Measurements from ENCODE around the gene BPI. TPM values are rescaled to one million over a fixed set of nuclear protein-coding genes. Genes with fewer than 3 reads are reported as not detected.
"Not testable (repeated sequence)": the region's sequence is repeated elsewhere in the genome, so short reads cannot be mapped to it uniquely, and the experiment has no call there.

BPI gene
- not detected in 2 replicates for total RNA-seq

DNA sequence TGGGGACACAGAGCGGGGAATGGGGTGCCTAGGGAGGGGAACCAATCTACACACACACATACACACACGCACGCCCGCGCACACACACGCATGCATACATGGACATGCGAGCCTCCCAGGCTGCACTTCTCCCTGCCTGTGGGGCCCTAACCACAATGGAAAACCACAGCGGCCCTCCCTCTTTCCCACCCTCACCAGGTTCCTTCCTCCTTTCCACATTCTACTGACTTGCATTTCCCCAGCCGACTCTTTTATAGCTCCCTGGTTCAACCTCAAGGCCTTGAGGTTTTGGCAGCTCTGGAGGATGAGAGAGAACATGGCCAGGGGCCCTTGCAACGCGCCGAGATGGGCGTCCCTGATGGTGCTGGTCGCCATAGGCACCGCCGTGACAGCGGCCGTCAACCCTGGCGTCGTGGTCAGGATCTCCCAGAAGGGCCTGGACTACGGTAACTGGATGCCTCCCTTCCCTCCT, at the start of gene BPI:
TSS of gene BPI (plus strand) at position 249 of the 472 bp plus-strand sequence. CDS start at position 317, 68 bp downstream.
- TF ChIP-seq, protein P1, sequence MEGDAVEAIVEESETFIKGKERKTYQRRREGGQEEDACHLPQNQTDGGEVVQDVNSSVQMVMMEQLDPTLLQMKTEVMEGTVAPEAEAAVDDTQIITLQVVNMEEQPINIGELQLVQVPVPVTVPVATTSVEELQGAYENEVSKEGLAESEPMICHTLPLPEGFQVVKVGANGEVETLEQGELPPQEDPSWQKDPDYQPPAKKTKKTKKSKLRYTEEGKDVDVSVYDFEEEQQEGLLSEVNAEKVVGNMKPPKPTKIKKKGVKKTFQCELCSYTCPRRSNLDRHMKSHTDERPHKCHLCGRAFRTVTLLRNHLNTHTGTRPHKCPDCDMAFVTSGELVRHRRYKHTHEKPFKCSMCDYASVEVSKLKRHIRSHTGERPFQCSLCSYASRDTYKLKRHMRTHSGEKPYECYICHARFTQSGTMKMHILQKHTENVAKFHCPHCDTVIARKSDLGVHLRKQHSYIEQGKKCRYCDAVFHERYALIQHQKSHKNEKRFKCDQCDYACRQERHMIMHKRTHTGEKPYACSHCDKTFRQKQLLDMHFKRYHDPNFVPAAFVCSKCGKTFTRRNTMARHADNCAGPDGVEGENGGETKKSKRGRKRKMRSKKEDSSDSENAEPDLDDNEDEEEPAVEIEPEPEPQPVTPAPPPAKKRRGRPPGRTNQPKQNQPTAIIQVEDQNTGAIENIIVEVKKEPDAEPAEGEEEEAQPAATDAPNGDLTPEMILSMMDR (conservative IDR thresholded peaks at IDR 0.05; ENCODE audit: low read depth, low read length) = no peak
- no peak for DNase-seq (ENCODE audit: low read depth)
- no peak within 1 kb of the TSS for H3K4me3 ChIP-seq (ENCODE audit: low read depth, low read length)

GRCh38 chr20:38254621-38255020, 49.3 kb upstream of the BPI start:
- DNase-seq (ENCODE audit: low read depth); H3K4me3 ChIP-seq (ENCODE audit: low read depth, low read length): not testable (repeated sequence)

GRCh38 chr20:38255393-38255792, 48.6 kb upstream of the BPI start:
- TF ChIP-seq, protein P1 (conservative IDR thresholded peaks at IDR 0.05; ENCODE audit: low read depth, low read length) = no peak
- DNase-seq (ENCODE audit: low read depth) = no peak
- no peak overlapping the region for H3K4me3 ChIP-seq (ENCODE audit: low read depth, low read length)

DNA sequence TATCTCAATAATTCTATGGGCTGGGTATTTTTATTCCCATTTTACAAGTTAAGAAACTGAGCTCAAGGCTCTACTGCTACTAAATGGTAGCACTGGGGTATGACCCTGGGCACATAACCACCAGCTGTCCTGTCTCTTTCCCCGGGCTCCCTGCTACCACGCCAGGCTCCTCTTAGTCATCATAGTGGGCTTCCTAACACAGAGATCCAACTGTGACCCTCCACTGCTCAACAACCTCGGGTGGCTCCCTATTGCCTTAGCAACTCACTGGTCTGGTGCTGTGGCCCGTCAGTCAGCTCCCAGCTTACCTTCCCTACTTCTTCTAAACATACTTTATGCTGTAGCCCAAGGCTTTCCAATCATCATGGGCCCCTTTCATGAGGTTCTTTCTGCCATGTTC, 47.9 kb upstream of the BPI start:
- TF ChIP-seq, protein P1 (conservative IDR thresholded peaks at IDR 0.05; ENCODE audit: low read depth, low read length) = no peak
- no peak for DNase-seq (ENCODE audit: low read depth)
- no peak overlapping the region for H3K4me3 ChIP-seq (ENCODE audit: low read depth, low read length)

GRCh38 chr20:38256966-38257365, 47.0 kb upstream of the BPI start:
- H3K4me3 ChIP-seq (ENCODE audit: low read depth, low read length) = no peak overlapping the region
- TF ChIP-seq, protein P1 (conservative IDR thresholded peaks at IDR 0.05; ENCODE audit: low read depth, low read length) = no peak
- no peak for DNase-seq (ENCODE audit: low read depth)

GRCh38 chr20:38258545-38259215, 45.3 kb upstream of the BPI start:
- H3K4me3 ChIP-seq (ENCODE audit: low read depth, low read length) = no peak overlapping the region
- TF ChIP-seq, protein P1 (conservative IDR thresholded peaks at IDR 0.05; ENCODE audit: low read depth, low read length) = no peak
- DNase-seq (ENCODE audit: low read depth) = no peak

DNA sequence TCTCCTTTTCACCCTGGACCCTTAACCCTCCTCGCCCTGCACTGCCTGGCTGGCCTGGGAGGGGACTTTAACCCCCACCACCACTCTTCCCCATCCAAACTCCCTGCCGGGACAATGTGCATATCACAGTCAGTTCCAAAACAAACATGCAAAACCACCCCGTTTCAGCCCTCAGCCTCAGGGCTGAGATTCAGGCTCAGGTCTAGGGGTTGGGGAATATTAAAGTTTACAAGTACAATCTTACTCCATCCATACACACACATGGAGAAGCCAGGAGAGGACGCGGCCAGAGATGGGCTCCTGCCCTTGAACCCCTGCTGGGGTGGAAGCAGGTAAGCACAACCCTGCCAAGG, 44.0 kb upstream of the BPI start:
- no peak for DNase-seq (ENCODE audit: low read depth)
- TF ChIP-seq, protein P1 (conservative IDR thresholded peaks at IDR 0.05; ENCODE audit: low read depth, low read length) = no peak
- no peak overlapping the region for H3K4me3 ChIP-seq (ENCODE audit: low read depth, low read length)

Measured in epithelial cell of proximal tubule (primary cell).